Epithelial cell of prostate (primary cell): Measurements from ENCODE around the gene SLC25A28.

Source experiments
- DNase-seq: peaks from one replicate; pipeline ENCODE4 v3.0.0-alpha.2; 2011; ENCODE audit warnings: low read depth, low spot score
- H3K27ac ChIP-seq: fragments of 450-650 bp; 2 replicates; pipeline ENCODE4 v1.5.1; 2017; ENCODE audit warnings: mild to moderate bottlenecking

The SLC25A28 gene

GRCh38 chr10:99595770-99596465 lies 24.3 kb downstream of the SLC25A28 start:
- no peak for DNase-seq
- H3K27ac ChIP-seq = no peak overlapping the region

GRCh38 chr10:99595236-99595635 lies 25.0 kb downstream of the SLC25A28 start:
- no peak overlapping the region for H3K27ac ChIP-seq
- no peak for DNase-seq

- no peak for DNase-seq
- H3K27ac ChIP-seq = no peak overlapping the region
These were observed 26.9 kb downstream of the SLC25A28 start for GRCh38 chr10:99593312-99593711.

- H3K27ac ChIP-seq = no peak overlapping the region
- DNase-seq = no peak
These were observed 29.4 kb downstream of the SLC25A28 start for GRCh38 chr10:99590799-99591198.

GRCh38 chr10:99583687-99584086 lies 36.6 kb downstream of the SLC25A28 start:
- no peak for DNase-seq

GRCh38 chr10:99582255-99582770 lies 37.9 kb downstream of the SLC25A28 start:
- no peak for DNase-seq
- H3K27ac ChIP-seq = no peak overlapping the region

More at GRCh38 chr10:99583687-99584086, 36.6 kb downstream of the SLC25A28 start:
- H3K27ac ChIP-seq = no peak overlapping the region

- no peak for DNase-seq
- H3K27ac ChIP-seq = no peak overlapping the region
These were observed 40.3 kb downstream of the SLC25A28 start for GRCh38 chr10:99579971-99580370.

GRCh38 chr10:99573790-99574189 lies 46.4 kb downstream of the SLC25A28 start:
- no peak for DNase-seq
- no peak overlapping the region for H3K27ac ChIP-seq

- no peak for DNase-seq
- H3K27ac ChIP-seq = no peak overlapping the region
These were observed 48.4 kb downstream of the SLC25A28 start for GRCh38 chr10:99571816-99572215.

GRCh38 chr10:99569961-99570360 lies 50.3 kb downstream of the SLC25A28 start:
- DNase-seq = no peak
- H3K27ac ChIP-seq = no peak overlapping the region

GRCh38 chr10:99569253-99569939 lies 50.8 kb downstream of the SLC25A28 start:
- no peak for DNase-seq
- no peak overlapping the region for H3K27ac ChIP-seq

GRCh38 chr10:99565166-99565565 lies 55.1 kb downstream of the SLC25A28 start:
- no peak overlapping the region for H3K27ac ChIP-seq
- DNase-seq = no peak

- DNase-seq = no peak
These were observed 55.9 kb downstream of the SLC25A28 start for GRCh38 chr10:99564361-99564760.

GRCh38 chr10:99562631-99563030 lies 57.6 kb downstream of the SLC25A28 start:
- no peak for DNase-seq
- H3K27ac ChIP-seq = no peak overlapping the region

More at GRCh38 chr10:99564361-99564760, 55.9 kb downstream of the SLC25A28 start:
- no peak overlapping the region for H3K27ac ChIP-seq
